GM10248 (cell line): ENCODE measurements around the gene NFIA.

Experiments used
- CTCF ChIA-PET: fragments of 300-600 bp; sonication (Branson Sonifier 250); formaldehyde crosslinking; extraction: SDS; loops from one replicate; lab custom pipeline; 2021; ENCODE audit warnings: antibody characterized with exemption; lab: Yijun Ruan, JAX
- POLR2A ChIA-PET: fragments of 350-650 bp; sonication (Branson Sonifier 250); formaldehyde crosslinking; extraction: SDS; loops from one replicate; lab custom pipeline; 2020; ENCODE audit warnings: antibody characterized with exemption; lab: Yijun Ruan, JAX
- DNase-seq: peaks from one replicate; pipeline ENCODE4 v3.0.0; 2012; ENCODE audit errors: extremely low spot score
- TF ChIP-seq, protein P1 (sequence below): IDR thresholded peaks from 2 replicates; pipeline ENCODE4 v1.5.1; 2012; ENCODE audit warnings: mild to moderate bottlenecking, low read depth; ENCODE audit errors: extremely low read depth, missing control alignments, control extremely low read depth

The NFIA gene

DNA sequence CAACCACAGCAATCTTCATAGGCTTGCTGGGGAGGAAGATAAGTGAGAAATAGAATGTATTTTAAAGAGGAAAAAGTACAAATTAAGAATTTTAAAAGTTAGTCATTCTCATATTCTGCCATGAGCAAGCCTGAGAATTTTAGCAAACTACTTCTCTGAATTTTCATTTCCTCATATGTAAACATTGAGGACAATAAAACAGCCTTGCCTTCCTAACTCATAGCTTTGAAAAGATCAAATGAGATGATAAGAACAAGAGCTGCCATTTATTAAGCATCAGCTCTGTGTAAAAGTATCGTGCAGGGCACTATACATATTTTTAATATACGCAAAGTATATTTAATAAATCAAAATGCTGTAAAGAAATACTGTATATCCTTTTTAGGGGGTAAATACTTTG lies 286.0 kb downstream of the NFIA start:
- DNase-seq: no peak
- CTCF ChIA-PET: no interaction called here
- POLR2A ChIA-PET: no interaction called here
- TF ChIP-seq, protein P1, sequence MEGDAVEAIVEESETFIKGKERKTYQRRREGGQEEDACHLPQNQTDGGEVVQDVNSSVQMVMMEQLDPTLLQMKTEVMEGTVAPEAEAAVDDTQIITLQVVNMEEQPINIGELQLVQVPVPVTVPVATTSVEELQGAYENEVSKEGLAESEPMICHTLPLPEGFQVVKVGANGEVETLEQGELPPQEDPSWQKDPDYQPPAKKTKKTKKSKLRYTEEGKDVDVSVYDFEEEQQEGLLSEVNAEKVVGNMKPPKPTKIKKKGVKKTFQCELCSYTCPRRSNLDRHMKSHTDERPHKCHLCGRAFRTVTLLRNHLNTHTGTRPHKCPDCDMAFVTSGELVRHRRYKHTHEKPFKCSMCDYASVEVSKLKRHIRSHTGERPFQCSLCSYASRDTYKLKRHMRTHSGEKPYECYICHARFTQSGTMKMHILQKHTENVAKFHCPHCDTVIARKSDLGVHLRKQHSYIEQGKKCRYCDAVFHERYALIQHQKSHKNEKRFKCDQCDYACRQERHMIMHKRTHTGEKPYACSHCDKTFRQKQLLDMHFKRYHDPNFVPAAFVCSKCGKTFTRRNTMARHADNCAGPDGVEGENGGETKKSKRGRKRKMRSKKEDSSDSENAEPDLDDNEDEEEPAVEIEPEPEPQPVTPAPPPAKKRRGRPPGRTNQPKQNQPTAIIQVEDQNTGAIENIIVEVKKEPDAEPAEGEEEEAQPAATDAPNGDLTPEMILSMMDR: no peak

DNA sequence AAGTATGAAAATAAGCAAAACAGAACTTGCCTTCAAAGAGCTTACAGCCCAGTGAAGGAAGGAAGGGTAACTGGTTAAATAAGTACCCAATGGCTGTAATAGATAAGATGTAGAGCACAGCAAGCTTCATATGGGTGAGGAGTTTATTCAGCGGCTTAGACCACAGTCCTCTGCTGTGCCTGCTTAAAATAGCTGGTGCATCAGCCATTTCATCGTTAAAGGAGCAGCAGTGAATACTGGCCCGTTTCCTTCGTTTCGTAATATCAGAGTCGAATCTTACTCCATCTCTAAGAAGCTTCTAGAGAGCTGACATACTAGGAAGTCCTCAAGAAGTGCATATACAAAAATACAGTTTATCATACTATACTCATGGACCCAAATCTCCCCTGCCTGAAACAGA lies 286.5 kb downstream of the NFIA start:
- ChIA-PET POLR2A (no interaction called here), CTCF (no interaction called here)
- DNase-seq: no peak
- TF ChIP-seq, protein P1: no peak

DNA sequence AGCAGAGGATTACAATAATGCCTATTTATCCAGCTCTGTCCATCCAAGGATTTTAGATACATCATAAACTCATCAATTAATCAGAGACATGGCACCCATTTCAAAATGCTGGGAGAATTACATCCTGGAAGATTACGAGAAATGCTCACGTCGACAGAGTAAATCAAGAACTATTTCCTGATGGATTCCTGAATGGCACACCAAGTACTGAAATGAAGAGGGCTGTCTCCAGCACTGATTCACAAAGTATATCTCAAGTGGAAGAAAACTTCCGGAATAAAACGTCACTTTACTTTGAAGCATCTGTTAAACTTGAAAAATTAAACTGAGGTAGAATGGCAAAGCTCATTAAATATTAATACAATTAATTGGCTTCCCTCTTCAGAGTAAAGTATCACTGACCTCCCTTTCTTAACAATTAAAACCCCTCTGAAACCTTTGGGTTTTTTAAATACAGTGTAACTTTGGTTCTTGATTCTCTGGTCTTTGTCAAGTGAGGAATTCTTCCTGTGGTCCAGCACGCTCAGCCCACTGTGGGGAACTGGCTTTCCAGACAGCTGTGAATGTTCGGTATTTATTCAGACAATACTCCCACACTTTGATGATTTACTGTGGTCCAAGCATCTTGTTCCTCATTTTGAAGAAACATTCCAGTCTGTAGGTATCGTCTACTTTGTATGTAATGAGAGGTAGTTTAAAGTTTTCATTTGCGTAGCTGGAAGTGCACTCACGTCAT lies 288.0 kb downstream of the NFIA start:
- DNase-seq: no peak
- CTCF ChIA-PET: no interaction called here
- TF ChIP-seq, protein P1: no peak
- POLR2A ChIA-PET: no interaction called here

DNA sequence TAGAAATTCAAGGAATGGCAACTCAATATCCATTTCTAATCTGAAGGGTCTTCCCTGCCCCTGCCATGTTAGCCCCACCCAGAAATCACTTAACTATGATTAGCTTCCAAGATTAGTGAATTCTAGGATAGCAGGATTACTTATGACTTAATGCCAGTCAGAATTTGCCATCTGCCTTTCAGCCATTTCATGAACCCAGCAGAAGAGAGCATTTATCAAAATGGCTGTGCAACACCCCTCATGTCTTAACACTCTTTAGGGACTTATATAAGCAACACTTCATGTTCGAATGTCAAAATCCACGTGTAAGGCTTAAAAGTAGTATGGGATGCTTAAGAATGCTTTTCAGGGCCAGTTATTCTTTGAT lies 288.5 kb downstream of the NFIA start:
- CTCF ChIA-PET: no interaction called here
- POLR2A ChIA-PET: no interaction called here
- TF ChIP-seq, protein P1: no peak
- no peak for DNase-seq

DNA sequence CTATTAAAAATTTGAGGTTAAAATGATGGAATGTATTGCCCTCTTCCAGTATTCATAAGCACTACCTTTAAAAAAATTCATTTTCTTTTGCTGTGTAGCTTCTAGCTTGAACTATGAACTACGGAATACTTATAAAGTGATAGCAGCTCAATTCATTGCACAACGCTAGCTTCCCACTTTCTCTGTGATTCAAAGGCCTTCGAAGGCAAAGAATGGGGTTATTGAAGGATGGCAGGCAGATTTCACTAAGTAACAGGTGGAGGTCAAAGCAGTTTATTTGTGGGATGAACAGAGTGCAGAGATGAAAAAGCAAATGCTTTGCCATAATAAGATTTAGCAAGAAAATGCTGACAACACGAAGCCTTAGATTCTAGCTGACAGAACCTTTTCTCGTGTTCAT lies 290.6 kb downstream of the NFIA start:
- TF ChIP-seq, protein P1: no peak
- ChIA-PET CTCF (interaction anchor here (0.8 to 1.4 kb wide), 3 partner anchors 14 to 127 kb away, joined by 3 to 4 read pairs (median 3); no protein-coding TSS in a partner anchor), POLR2A (no interaction called here)
- DNase-seq: no peak

DNA sequence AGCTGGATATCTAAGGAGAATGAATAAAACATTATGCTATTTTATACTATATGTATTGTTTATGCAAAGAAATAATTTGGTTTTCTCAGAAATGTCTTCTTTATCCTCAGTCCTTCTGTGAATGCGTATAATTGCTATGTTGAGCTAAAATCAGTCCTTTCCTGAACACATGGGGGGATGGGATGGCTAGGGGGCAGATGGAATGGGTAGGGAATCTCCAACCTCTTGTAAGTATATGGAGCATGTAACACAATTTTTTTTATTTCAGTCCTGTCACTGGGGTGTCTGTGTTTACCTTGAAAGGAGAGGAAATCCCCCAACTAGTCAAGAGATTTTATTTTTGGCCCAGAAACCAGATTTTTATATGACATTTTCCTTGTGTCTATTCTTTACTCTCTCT lies 291.8 kb downstream of the NFIA start:
- ChIA-PET POLR2A (no interaction called here), CTCF (no interaction called here)
- no peak for DNase-seq
- TF ChIP-seq, protein P1: no peak
